HG03196 (cell line): ENCODE data around the gene SVBP.
A peak's percentile ranks its signal among the peaks of the same experiment; 100 is the strongest.

Experiments used
- ATAC-seq: cut with Tn5 transposase; IDR thresholded peaks from one replicate; pipeline ENCODE4 v1.9.1; 2021; ENCODE audit not compliant: unreplicated experiment

SVBP gene

DNA sequence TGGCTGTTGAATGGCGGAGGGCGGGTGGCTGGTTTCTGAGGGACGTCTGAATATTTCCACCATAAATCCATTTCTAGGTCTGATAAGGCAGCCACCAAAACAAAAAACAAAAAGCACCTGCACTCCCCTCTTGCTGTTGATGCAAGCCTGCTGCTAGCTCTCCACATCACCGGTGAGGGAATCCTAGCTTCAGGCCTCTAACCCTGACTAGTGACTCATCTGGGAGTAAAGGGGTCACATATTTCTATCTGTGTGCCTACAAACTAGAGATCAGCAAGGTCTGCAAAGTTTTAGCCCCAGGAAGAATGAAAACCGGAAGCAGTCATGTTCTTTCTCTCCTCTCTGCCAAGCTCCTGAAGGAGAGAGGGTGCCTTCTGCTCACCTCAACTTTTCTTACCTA is 10.6 kb downstream of the SVBP start:
- no peak for ATAC-seq

DNA sequence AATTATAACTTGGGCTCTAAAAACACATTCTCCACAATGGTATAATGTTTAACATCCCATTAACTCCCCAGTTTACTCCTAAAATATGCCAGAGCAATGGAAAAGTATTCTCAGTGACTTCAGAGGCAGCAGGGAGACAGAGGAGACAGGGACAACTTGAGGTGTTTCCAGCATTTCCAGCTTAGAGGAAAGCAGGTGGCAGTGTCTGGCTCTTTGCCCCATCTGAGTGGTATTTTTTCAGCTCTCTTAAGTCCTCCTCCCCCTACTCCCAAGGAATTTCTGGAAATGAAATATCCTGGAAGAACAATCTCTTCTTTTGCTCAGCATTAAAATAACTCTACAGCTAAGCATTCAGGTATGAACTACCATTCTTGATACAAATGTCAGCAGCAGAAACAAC is 11.0 kb downstream of the SVBP start:
- no peak for ATAC-seq

DNA sequence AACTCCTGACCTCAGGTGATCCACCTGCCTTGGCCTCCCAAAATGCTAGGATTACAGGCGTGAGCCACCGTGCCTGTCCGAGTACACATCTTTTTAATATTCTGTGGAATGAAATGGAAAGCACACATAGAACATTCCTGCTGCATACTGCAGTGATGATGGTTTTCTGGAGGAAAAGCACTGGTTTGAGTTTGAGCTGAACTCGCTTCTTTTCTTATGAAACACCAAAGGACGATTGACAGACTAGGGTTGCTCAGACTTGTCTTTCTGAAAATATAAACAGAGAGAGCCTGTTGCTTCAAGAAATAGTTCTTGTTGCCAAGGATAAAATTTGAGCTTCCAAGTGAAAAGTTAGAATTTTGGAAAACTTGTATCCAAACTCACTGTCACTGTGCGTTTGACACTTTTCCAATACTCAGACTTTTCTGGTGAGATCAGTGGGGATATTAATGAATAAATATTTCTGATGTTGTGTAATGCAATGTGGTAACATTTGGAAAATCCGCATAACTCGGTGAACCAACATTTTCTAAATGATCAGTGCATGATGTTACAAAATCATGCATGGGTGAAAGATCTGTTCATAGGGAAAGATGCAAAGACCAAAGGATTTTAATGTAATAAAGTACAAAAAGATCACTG is 15.2 kb downstream of the SVBP start:
- ATAC-seq, result no peak

DNA sequence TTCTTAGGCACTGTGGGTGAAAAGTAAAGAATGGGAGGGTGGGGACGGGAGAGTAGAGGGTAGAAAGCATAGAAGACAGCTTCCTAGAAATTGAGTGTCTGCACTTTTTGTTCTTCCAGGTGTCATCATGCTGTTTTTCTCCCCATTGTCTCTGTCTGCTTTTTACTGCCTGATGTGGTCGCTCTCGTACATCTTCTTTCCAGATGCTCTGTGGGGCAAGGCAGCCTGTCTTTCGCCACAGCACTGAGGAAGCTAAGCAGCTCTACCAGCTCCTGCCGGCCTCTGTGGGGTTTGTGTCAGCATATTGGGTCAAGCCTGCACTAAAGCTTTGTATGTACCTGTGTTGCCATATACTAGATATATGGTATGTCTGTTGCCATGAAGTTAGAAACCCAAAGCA is 19.2 kb downstream of the SVBP start:
- no peak for ATAC-seq

DNA sequence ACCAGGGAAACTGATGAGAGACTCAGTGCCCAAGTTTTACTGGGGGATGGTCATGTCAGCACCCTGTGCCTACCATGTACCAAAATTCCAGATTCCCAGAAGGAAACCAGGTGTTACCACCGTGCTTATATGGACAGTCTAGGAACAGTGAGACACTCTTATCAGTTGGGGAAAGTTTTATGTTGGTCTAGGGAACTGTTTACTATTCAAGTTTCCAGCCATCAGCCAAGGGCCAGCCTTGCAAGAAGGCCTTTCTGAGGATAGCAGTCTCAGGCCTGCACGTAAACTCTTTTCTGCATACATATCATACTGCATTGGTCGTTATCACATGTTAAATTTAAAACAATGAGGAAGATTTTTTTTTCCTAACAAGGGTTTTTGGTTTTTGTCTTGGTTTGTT is 19.8 kb downstream of the SVBP start:
- no peak for ATAC-seq

DNA sequence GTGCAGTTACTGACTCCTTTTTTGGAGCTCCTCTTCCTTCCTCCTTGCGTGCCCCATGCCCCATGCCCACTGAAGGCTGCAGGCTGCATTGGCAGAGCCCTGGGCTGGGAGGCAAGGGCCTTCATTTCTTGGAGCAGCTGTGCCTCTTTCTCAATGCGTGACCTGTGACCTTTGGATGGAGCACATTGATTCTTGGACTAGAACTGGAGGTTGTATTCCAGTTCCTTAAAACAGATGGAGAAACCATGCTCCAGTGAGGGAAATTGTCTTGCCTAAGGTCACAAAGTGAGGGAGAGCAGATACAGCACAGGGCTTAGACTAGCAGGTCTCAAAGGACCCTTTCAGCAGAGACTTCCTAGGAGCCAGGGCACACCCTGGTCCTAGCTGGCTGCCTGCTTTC is 23.4 kb downstream of the SVBP start:
- no peak for ATAC-seq

DNA sequence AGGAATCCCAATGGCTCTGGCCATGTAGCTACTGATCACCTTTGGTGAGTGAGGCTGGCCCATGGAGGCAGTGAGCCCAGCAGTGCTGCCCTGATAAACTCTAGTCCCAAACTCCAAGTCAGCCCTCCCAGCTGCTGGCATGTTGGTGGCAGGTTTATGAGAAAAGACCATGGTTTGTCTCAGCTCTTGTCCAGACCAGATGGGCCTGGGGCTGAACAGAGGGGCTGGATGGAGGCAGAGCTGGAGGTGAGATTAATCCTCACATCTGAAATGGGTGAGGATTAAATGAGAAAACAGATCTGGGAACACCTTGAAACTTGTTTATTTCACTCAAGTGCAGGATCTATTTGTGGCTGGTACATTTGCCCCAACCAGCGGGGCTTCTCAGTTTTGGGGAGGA is 29.2 kb downstream of the SVBP start:
- ATAC-seq, result no peak

DNA sequence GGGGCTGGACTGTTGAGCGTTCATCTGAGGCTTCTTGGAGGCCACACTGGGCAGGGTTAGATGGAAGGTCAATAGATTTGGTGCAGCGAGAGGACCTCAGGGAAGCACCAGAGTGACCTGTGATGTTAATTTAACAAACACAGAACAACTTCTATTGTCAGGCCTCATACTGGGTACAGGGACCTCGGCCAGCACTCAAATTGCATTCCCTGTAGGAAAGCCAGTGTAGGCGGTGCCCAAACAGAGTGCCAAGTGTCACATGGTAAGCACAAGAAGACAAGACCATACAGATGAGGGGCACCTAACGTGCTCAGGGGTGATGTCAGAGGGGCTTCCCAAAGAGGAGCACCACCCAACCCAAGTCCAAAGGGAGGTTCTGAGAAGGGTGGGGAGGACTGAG is 31.1 kb downstream of the SVBP start:
- ATAC-seq, result no peak

DNA sequence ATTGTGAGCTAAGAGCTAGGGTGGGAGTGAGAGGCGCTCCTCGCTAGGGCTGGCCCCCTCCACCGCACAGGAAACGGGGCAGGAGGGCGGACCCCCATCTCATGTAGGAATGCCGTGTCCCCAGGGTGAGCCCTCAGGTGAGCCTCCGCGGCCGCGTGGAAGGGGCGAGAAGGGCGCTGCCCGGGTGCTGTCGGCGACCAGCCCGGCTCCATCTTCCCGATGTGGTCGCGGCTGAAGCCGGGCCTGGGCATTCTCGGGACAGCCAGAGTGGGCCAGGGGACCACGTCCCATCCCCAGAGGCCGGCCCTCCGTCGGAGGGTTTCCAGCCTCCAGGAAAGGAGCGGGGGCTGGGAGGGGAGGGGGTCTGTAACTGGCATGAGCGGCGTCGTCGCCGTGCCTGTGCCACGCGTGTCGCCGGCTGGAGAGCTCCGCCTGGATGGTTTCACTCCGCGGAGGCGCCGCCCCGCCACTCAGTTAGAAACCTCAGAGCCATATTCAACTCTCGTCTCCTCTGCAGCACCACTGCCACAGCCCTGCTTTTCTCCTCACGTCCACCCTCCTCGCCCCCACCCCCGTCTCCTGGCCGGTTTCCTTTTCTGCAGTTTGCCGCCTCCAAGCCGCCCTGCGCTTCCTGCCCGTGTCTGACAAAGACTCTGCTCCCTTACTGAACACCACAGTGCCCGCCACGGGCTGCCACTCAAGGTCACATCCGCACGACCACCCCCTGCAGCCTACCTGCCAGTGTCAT is 32.1 kb downstream of the SVBP start, which contains the start of gene TMEM269:
Gene TMEM269, plus strand, starts transcription at position 46 of the 748 bp plus-strand sequence. CDS start 4,903 bp downstream, outside the sequence.
- ATAC-seq, result no peak

DNA sequence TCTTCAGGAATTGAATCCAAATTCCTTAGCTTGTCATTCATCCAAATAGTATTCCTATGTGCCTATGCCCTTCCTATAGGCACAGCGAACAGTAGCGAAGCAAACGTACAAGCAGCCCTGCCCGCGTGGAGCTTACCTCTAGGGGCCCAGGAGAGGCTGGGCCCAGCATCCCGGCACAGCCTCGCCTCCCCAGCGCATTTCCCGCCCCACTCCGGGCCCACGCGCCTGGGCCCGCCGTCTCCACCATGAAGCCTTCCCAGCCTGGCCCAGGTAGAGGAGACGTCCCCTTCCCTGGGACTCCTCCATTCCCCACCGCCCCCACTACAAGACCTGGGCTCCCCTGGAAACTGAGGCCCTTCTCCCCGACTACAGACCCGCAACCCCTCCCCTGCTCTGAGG is 32.7 kb downstream of the SVBP start:
- ATAC-seq, result no peak

DNA sequence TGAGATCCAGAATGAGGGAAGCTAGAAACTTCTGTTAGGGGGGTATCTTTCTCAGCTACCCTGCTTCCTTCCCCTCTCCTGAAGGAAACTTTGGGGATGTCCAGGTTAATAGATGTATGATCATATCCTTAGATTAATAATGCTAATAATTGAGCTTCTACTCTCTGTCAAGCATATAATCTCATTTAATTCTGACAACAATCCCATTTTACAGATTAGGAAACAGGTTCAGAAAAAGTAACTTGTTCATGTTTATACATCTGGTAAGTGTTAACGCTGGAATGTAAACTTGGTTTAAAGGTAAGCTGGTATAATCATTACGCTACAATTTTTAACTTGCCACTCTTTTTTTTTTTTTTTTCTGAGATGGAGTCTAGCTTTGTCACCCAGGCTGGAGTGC is 34.1 kb downstream of the SVBP start:
- ATAC-seq, result no peak

DNA sequence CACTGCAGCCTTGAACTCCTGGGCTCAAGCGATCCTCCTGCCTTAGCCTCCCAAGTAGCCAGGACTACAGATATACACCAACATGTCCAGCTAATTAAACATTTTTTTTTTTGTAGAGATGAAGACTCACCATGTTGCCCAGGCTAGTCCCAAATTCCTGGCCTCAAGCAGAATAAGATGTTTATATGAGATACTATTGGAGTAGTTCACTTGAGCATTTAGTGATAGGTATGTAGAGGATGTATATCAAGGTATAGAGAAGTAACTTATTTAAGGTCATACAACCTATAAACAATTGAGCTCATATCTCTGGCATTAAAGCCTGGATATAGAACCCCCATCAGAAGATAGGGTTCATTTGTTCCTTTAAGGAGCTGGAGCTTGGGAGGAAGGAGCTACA is 37.0 kb downstream of the SVBP start:
- no peak for ATAC-seq

DNA sequence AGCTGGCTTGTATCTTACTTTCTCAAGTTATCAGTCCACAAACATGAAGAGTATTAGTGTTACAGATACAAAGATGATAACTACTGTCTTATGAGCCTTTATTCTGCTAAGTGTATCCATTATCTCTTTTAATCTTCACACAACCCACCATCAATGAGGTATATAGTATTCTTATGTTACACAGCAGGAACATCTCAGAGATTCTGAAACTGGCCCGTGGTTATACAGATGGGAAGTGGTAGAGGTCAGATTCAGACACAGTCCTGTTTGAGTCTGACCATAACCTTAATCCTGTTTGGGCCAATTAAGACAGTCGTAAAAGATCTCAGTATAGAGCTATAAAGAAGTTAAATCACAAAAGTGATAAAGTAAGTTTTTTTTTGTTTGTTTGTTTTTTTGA is 37.5 kb downstream of the SVBP start:
- no peak for ATAC-seq

DNA sequence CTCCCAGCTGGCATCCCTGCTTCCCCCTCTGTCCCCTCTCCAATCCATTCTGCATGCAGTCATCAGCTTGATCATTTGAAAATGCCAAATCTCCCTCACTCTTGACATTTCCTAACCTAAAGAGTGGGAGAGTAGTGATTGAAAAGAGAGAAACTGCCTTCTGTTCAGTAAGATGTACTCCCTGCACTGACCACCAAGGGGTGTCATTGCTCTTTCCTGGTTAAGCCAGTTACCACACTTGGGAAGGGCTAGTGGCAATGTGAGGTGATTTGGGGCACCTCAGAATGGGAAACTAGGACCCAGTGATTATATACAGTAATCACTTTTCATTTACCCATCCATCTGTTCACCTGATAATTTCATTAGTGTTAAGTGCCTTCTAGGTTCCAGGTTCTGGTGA is 39.3 kb downstream of the SVBP start:
- no peak for ATAC-seq

DNA sequence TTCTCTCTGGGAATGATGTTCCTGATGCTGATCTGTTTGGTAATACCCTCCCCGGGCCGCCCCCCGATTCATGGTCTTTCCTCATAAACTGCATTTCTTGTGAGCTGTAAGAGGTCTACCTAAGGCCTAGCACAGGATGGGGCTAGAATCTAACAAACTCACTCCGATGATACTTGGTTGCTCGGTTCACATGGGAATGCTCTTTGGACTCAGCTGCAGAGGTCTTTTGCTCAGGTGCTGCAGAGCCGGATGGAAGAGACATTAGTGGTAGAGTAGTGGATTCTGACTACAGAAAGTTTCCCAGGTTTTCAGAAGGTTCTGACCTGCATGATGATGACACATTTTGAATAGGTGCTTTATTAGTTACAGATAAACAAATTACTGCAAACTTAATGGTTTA is 40.7 kb downstream of the SVBP start:
- no peak for ATAC-seq

DNA sequence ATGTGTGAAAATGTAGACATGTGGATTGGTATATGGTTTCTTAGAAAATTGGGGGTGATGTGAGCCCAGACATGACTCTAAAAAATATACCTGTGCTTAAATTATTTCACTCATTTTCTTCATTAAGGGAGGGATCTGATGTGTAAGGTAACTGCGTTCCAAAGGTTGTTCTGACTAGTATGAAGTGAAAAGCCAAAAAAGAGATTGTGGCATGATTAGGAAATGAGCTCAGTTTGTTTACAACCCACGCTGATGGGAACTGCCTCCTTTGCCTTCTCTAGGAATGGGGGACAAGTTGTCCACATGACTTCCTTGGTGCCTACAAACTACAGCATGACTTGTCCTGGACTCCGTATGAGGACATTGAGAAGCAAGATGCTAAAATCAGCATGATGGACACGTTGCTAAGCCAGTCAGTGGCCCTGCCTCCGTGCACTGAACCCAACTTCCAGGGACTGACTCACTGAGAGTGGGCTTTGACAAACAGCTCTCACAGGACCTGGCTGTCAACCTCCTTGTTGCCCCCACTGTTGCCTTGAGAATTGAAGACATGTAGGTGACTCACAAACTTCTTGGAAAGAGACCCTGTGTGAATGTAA is 42.2 kb downstream of the SVBP start:
- ATAC-seq, result no peak

DNA sequence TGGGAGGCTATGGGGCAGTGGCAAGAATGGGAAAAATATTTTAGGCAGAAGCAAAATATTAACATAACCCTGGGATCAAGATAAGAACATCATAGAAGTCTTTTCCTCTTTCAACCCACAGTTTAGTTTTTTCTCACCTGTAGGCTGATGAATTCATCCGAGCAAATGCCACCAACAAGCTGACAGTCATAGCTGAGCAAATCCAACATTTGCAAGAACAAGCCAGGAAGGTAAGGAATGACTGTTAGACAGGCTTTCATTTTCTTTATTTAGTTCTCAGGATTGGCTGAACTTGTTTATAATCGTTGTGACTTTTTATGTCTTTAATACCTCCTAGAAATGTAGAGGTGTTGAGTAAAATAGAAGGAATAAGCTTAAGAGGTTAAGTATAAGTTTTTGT is 43.8 kb downstream of the SVBP start:
- no peak for ATAC-seq

DNA sequence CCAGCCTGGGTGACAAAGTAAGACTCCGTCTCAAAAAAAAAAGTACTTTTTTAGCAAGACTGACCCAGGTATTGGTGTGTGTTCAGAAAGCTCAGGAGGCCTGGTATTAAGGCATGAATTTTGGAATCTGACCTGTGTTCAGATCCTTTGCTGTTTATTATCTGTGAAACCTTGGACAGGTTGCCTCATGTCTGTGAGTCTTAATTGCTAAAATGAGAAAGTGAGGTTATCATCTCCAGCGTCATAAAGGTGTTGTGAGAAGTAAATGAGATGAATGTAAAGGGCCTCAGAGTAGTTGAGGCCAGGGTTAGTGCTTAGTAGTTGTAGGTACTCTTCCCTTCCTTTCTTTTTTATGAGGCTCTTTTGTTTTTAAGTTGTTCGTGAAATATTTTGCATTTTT is 47.4 kb downstream of the SVBP start:
- no peak for ATAC-seq

DNA sequence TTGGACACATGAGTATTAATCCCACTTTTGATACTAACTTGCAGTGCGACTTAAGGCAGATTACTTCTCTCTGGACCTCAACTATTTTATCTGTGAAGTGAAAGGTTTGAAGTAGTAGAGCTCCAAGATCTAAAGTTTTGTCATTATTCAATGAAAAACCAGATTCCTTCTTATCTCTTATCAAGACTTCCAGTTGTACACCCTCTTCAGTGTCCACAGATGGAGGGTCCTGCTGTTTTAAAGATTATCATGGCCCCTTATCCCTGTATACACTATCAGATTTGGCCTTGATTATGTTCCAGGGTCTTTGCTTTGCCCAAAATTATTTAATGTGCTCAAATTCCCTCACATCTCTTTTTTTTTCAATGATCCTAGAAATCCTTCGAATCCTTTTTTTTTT is 49.0 kb downstream of the SVBP start:
- ATAC-seq, result no peak

DNA sequence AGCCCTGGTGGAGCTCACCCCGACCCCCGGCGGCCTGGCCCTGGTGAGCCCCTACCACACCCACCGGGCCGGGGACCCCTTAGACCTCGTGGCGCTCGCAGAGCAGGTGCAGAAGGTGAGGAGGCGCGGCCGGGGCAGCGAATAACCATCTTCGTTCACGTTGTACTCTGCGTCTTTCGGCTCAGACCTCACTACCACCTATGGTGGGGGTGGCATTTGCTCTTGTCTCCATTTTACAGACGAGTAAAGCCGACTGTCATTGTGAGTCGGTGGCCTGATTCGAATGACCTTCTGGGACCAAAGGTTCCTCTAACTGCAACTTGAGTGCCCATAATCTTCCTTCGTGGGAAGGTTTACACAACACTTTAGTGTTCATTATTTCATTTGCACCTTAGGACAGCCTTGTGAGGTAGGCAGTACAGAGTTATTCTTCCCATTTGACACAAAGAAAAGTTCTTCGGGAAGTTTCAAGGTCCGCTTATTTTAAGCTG is 49.6 kb downstream of the SVBP start:
- ATAC-seq, result no peak

DNA sequence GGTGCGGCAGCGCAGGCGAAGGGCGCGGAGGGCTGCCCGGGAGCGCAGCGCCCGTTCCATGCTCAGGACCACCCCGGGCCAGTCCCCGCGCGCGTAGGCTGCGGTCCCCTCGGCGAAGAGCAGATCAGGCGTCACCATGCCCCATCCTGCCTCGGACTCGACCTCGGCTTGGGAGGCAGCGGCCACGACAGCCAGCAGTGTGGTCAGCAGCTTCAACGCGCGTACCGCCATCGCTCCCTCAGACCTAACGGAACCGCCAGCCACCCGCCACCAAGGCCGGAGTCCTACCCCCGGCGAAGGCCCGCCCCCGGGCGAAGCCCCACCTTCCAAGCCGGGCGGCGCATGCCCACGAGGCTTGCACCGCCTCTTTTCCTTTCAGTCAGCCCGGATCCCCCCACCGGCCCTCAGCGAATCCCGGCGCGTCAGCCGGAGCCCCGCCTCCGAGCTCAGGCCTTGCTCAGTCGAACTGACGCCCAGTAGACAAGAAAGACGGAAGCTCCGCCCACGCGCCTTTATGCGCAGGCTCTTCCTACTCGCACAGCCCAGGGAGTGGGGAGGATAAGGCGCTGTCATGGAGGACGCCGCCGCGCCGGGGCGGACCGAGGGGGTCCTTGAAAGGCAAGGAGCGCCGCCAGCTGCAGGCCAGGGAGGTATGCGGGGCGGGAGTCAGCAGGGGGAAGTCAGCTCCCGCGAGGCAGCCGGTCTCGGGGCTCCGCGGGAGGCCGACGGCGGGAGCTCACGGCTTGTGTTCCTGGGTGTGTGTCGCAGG is 50.3 kb downstream of the SVBP start, which contains the start of the genes C1orf50 and P3H1:
Gene C1orf50, plus strand, starts transcription at position 509 of the 769 bp plus-strand sequence. Its CDS starts 63 bp downstream, at position 572.
Gene P3H1, minus strand, starts transcription at position 288 of the 769 bp plus-strand sequence. Its CDS starts 57 bp downstream, at position 231.
- ATAC-seq, result peak; percentile 87
